Measurements from ENCODE around the gene COG7. TPM values are rescaled to one million over a fixed set of nuclear protein-coding genes. Genes with fewer than 3 reads are reported as not detected.

Gene COG7
- total and polyA plus RNA-seq, 2 donors (not counting 3 experiments of a cell fraction or from before 2014, with no cell fraction given), result 24.1 to 42.0 TPM

DNA sequence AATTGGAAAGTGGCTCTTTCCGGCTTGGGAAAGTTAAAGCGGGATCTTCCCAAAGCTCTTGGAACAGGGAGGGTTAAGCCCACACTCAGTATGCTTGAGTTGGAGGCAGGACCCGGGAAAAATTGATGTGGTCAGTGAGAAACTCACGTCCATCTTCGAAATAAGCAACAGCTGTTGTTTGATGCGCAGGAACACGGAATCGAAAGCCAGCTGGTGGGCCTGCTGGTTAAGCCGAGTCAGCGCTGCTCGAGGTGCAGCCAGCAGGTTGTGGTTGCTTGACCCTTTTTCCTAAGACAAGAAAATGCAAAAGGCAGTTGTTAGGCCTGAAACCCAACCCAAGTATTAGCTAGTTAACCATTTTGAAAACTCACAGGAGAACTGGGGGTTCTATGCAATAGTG, 49.4 kb downstream of the COG7 start:
- Histone ChIP-seq H3K27me3 (ENCODE audit: control insufficient read depth in 2 of 2, insufficient read depth in 2 of 2, low read length in 2 of 2) (no peaks in the 10 kb centered on the region), H3K4me2 (ENCODE audit: insufficient read depth, low read length) (no peak overlapping the region), H2AFZ (ENCODE audit: low read depth, low read length) (no peak overlapping the region), H3K36me3 (ENCODE audit: control insufficient read depth in 2 of 2, extremely low read depth in 1 of 2, insufficient read depth in 2 of 2, low read length in 2 of 2) (peaks cover 15 to 16% of the 10 kb centered on the region in 2 experiments), H3K9me3 (replicated peaks; ENCODE audit: control insufficient read depth, insufficient read depth, low read length) (no peaks in the 10 kb centered on the region), H3K79me2 (ENCODE audit: control insufficient read depth, insufficient read depth, low read length) (no peaks in the 10 kb centered on the region), H3K27ac (ENCODE audit: insufficient read depth, low read depth, low read length) (no peak overlapping the region), H4K20me1 (replicated peaks; ENCODE audit: control insufficient read depth, extremely low read depth, insufficient read depth, low read length) (no peaks in the 10 kb centered on the region), H3K9ac (replicated peaks; ENCODE audit: extremely low read depth, insufficient read depth, low read length) (no peak overlapping the region), H3K4me3 (replicated peaks in 1 of 3; ENCODE audit: insufficient read depth in 1 of 3, low read depth in 1 of 3, low read length in 3 of 3) (no peak overlapping the region), H3K9me1 (replicated peaks; ENCODE audit: control insufficient read depth, extremely low read depth, insufficient read depth, low read length) (no peaks in the 10 kb centered on the region), H3K4me1 (ENCODE audit: control insufficient read depth, extremely low read depth, insufficient read depth, low read length) (peaks cover 3% of the 10 kb centered on the region)
- intact Hi-C loops (cut with micrococcal nuclease), result no loop called here
- TF ChIP-seq POLR2AphosphoS5 (IDR thresholded peaks at IDR 0.05; ENCODE audit: insufficient read depth, low read depth, low read length) (no peak), POLR2A (IDR thresholded peaks at IDR 0.05; ENCODE audit: low read depth, low read length) (no peak), EZH2 (IDR thresholded peaks at IDR 0.05; ENCODE audit: borderline replicate concordance, low read depth, low read length, severe bottlenecking) (no peak), GATA2 (IDR thresholded peaks at IDR 0.05; ENCODE audit: insufficient read depth, insufficient read length, low read depth, low read length) (no peak), MAX (IDR thresholded peaks at IDR 0.05; ENCODE audit: insufficient read depth, insufficient read length) (no peak), MYC (IDR thresholded peaks at IDR 0.05; ENCODE audit: low read depth, low read length) (no peak), JUN (IDR thresholded peaks at IDR 0.05; ENCODE audit: borderline replicate concordance, insufficient read depth, insufficient read length, low read depth) (no peak), FOS (IDR thresholded peaks at IDR 0.05; ENCODE audit: borderline replicate concordance, insufficient read depth, low read length) (no peak)
- TF ChIP-seq, protein P1, sequence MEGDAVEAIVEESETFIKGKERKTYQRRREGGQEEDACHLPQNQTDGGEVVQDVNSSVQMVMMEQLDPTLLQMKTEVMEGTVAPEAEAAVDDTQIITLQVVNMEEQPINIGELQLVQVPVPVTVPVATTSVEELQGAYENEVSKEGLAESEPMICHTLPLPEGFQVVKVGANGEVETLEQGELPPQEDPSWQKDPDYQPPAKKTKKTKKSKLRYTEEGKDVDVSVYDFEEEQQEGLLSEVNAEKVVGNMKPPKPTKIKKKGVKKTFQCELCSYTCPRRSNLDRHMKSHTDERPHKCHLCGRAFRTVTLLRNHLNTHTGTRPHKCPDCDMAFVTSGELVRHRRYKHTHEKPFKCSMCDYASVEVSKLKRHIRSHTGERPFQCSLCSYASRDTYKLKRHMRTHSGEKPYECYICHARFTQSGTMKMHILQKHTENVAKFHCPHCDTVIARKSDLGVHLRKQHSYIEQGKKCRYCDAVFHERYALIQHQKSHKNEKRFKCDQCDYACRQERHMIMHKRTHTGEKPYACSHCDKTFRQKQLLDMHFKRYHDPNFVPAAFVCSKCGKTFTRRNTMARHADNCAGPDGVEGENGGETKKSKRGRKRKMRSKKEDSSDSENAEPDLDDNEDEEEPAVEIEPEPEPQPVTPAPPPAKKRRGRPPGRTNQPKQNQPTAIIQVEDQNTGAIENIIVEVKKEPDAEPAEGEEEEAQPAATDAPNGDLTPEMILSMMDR (IDR thresholded peaks at IDR 0.05; ENCODE audit: extremely low read depth in 1 of 2, insufficient read depth in 1 of 2, low read depth in 1 of 2, low read length in 2 of 2), result no peak
- DNase-seq (ENCODE audit: low read depth, low spot score) (no peak), FAIRE-seq (no peak)
- POLR2A ChIA-PET, result no interaction called here
- BruUV-seq (replicated peaks), result no TSS peak
- dilution Hi-C loops (cut with MboI; ENCODE audit: extremely low pct_ligation_motif_present, low sequenced_read_pairs), result no loop called here
- CTCF ChIA-PET, result interaction anchor here (1.4 to 1.9 kb wide), 3 partner anchors 11 to 31 kb away, joined by 6 to 10 read pairs (median 8); no protein-coding TSS in a partner anchor
